ENCODE data around the gene TERT.

GRCh38 chr5:1294835-1295649 is at the start of gene TERT:
- TF ChIP-seq EP300 (conservative IDR thresholded peaks at IDR 0.05; ENCODE audit: poor library complexity, severe bottlenecking): no peak
- TF ChIP-seq MXI1 (conservative IDR thresholded peaks at IDR 0.05; ENCODE audit: poor library complexity, severe bottlenecking): peak; percentile 80
- no peak for TF ChIP-seq POLR2AphosphoS5 (IDR thresholded peaks at IDR 0.05)
- no peak for TF ChIP-seq CTCF (IDR thresholded peaks at IDR 0.05; ENCODE audit: poor library complexity, severe bottlenecking)
- no peak for TF ChIP-seq TAF1 (IDR thresholded peaks at IDR 0.05; ENCODE audit: low read depth)

All from neural cell (in vitro differentiated cells).